HEK293 (cell line): ENCODE data around the gene TANC1.

Experiments used
- CTCF ChIA-PET: fragments of 350-600 bp; formaldehyde crosslinking; extraction: SDS; loops from one replicate; lab custom pipeline; 2021; ENCODE audit warnings: antibody characterized with exemption; lab: Yijun Ruan, JAX
- POLR2A ChIA-PET: fragments of 300-600 bp; formaldehyde crosslinking; extraction: SDS; loops from one replicate; lab custom pipeline; 2020; ENCODE audit warnings: antibody characterized with exemption, inconsistent platforms; lab: Yijun Ruan, JAX
- H3K27ac ChIP-seq: fragments of 200-500 bp; sonication (Bioruptor generic); 2 replicates; pipeline ENCODE4 v1.5.1; 2014; ENCODE audit warnings: low read depth, low read length, control low read depth, inconsistent platforms; ENCODE audit errors: extremely low read depth
- H3K36me3 ChIP-seq, 2 experiments: fragments of 200-500 bp in 1 of 2; sonication (Bioruptor generic) in 1 of 2; 1 replicate in 1 of 2; 2 replicates in 1 of 2; pipeline ENCODE4 v1.5.1; 2014 to 2017; ENCODE audit warnings: inconsistent platforms in 2 of 2, low read length in 2 of 2; ENCODE audit not compliant: control insufficient read depth in 2 of 2, insufficient read depth in 1 of 2
- H3K4me1 ChIP-seq: fragments of 200-500 bp; sonication (Bioruptor generic); 2 replicates; pipeline ENCODE4 v1.5.1; 2014; ENCODE audit warnings: mild to moderate bottlenecking, low read length, inconsistent platforms; ENCODE audit not compliant: control insufficient read depth, insufficient read depth
- H3K4me3 ChIP-seq: 2 replicates; pipeline ENCODE4 v1.5.1; 2011; ENCODE audit warnings: low read depth, mild to moderate bottlenecking, control low read depth, low read length, moderate library complexity
- H3K9me3 ChIP-seq: fragments of 200-500 bp; sonication (Bioruptor generic); 2 replicates; pipeline ENCODE4 v1.5.1; 2014; ENCODE audit warnings: low read depth, low read length, inconsistent platforms; ENCODE audit not compliant: control insufficient read depth, insufficient read depth
- BCL6B ChIP-seq: fragments of 450-650 bp; formaldehyde crosslinking; IDR thresholded peaks from 2 replicates; pipeline ENCODE4 v1.5.1; 2017; ENCODE audit warnings: missing biosample characterization, missing genetic modification characterization
- GLI4 ChIP-seq: fragments of 450-650 bp; formaldehyde crosslinking; IDR thresholded peaks from 2 replicates; pipeline ENCODE4 v1.5.1; 2016; ENCODE audit warnings: missing biosample characterization, missing genetic modification characterization
- GLIS2 ChIP-seq: fragments of 450-650 bp; formaldehyde crosslinking; IDR thresholded peaks from 2 replicates; pipeline ENCODE4 v1.5.1; 2016; ENCODE audit warnings: missing biosample characterization, missing genetic modification characterization
- KLF1 ChIP-seq: fragments of 450-650 bp; formaldehyde crosslinking; IDR thresholded peaks from 2 replicates; pipeline ENCODE4 v1.5.1; 2016; ENCODE audit warnings: missing biosample characterization, missing genetic modification characterization
- KLF10 ChIP-seq: fragments of 450-650 bp; IDR thresholded peaks from 2 replicates; pipeline ENCODE4 v1.5.1; 2018; ENCODE audit warnings: missing biosample characterization, mild to moderate bottlenecking, missing genetic modification characterization
- MEIS1 ChIP-seq: sonication (generic); formaldehyde crosslinking; IDR thresholded peaks from 2 replicates; pipeline ENCODE4 v1.8.1; 2022; ENCODE audit warnings: missing genetic modification reagents, mild to moderate bottlenecking, borderline replicate concordance
- PRDM2 ChIP-seq: fragments of 450-650 bp; formaldehyde crosslinking; IDR thresholded peaks from 2 replicates; pipeline ENCODE4 v1.5.1; 2016; ENCODE audit warnings: missing biosample characterization, missing genetic modification characterization, borderline replicate concordance
- TCF7L2 ChIP-seq: IDR thresholded peaks from 2 replicates; pipeline ENCODE4 v1.6.1; 2011; ENCODE audit warnings: low read depth, mild to moderate bottlenecking, inconsistent platforms, low read length, moderate library complexity, borderline replicate concordance
- ZBTB6 ChIP-seq: fragments of 450-650 bp; formaldehyde crosslinking; IDR thresholded peaks from 2 replicates; pipeline ENCODE4 v1.5.1; 2017; ENCODE audit warnings: missing biosample characterization, missing genetic modification characterization
- ZBTB7A ChIP-seq: fragments of 450-650 bp; formaldehyde crosslinking; IDR thresholded peaks from 2 replicates; pipeline ENCODE4 v1.5.1; 2016; ENCODE audit warnings: low read depth, missing biosample characterization, missing genetic modification characterization
- ZNF112 ChIP-seq: fragments of 450-650 bp; formaldehyde crosslinking; IDR thresholded peaks from 2 replicates; pipeline ENCODE4 v1.5.0; 2017; ENCODE audit warnings: missing biosample characterization, missing genetic modification characterization
- ZNF18 ChIP-seq: fragments of 450-650 bp; formaldehyde crosslinking; IDR thresholded peaks from 2 replicates; pipeline ENCODE4 v1.5.1; 2016; ENCODE audit warnings: missing biosample characterization, missing genetic modification characterization
- ZNF398 ChIP-seq: fragments of 450-650 bp; formaldehyde crosslinking; IDR thresholded peaks from 2 replicates; pipeline ENCODE4 v1.5.1; 2017; ENCODE audit warnings: missing biosample characterization, missing genetic modification characterization
- ZNF513 ChIP-seq: fragments of 450-650 bp; IDR thresholded peaks from 2 replicates; pipeline ENCODE4 v1.5.1; 2018; ENCODE audit warnings: missing biosample characterization, missing genetic modification characterization
- ZNF548 ChIP-seq: fragments of 450-650 bp; formaldehyde crosslinking; IDR thresholded peaks from 2 replicates; pipeline ENCODE4 v1.5.1; 2016; ENCODE audit warnings: missing biosample characterization, missing genetic modification characterization
- ZNF555 ChIP-seq: fragments of 450-650 bp; formaldehyde crosslinking; conservative IDR thresholded peaks from 2 replicates; pipeline ENCODE4 v1.5.1; 2017; ENCODE audit warnings: missing biosample characterization, mild to moderate bottlenecking, missing genetic modification characterization, inconsistent platforms
- ZNF596 ChIP-seq: fragments of 450-650 bp; IDR thresholded peaks from 2 replicates; pipeline ENCODE4 v1.5.0; 2018; ENCODE audit warnings: missing biosample characterization, mild to moderate bottlenecking, missing genetic modification characterization, moderate library complexity
- ZNF747 ChIP-seq: fragments of 450-650 bp; formaldehyde crosslinking; IDR thresholded peaks from 2 replicates; pipeline ENCODE4 v1.5.1; 2016; ENCODE audit warnings: missing biosample characterization, missing genetic modification characterization
- ZSCAN5A ChIP-seq: fragments of 450-650 bp; formaldehyde crosslinking; IDR thresholded peaks from 2 replicates; pipeline ENCODE4 v1.5.1; 2016; ENCODE audit warnings: missing biosample characterization, missing genetic modification characterization

Gene TANC1

GRCh38 chr2:159046966-159047365 is 78.5 kb downstream of the TANC1 start (continued):
- TF ChIP-seq ZNF398 (peak; percentile 67), ZNF747 (tag by site-specific recombination) (no peak), ZNF596 (tag by site-specific recombination) (no peak)

GRCh38 chr2:159050426-159050825 is 82.0 kb downstream of the TANC1 start:
- CTCF ChIA-PET, result interaction anchor here (0.6 to 2.3 kb wide), 3 partner anchors 16 to 68 kb away, joined by 4 to 7 read pairs (median 4); no protein-coding TSS in a partner anchor
- Histone ChIP-seq H3K4me1 (peaks cover 11% of the 10 kb centered on the region), H3K27ac (no peak overlapping the region), H3K9me3 (no peaks in the 10 kb centered on the region), H3K4me3 (no peak overlapping the region), H3K36me3 (no peaks in the 10 kb centered on the region)
- TF ChIP-seq PRDM2, result no peak
- no peak for TF ChIP-seq TCF7L2
- TF ChIP-seq GLIS2, result no peak
- no peak for TF ChIP-seq MEIS1 (CRISPR knock-in tag)
- TF ChIP-seq KLF1 (tag by site-specific recombination), result no peak
- no peak for TF ChIP-seq ZNF555
- TF ChIP-seq ZNF18 (tag by site-specific recombination), result no peak
- no peak for TF ChIP-seq ZSCAN5A
- POLR2A ChIA-PET, result no interaction called here

GRCh38 chr2:159051133-159051532 is 82.7 kb downstream of the TANC1 start:
- H3K36me3 ChIP-seq, result no peaks in the 10 kb centered on the region
- peaks cover 8% of the 10 kb centered on the region for H3K4me1 ChIP-seq
- no peak overlapping the region for H3K4me3 ChIP-seq
- H3K27ac ChIP-seq, result no peak overlapping the region
- no peaks in the 10 kb centered on the region for H3K9me3 ChIP-seq
- CTCF ChIA-PET, result interaction anchor here (0.6 to 2.3 kb wide), 3 partner anchors 17 to 154 kb away, joined by 3 to 7 read pairs (median 4); no protein-coding TSS in a partner anchor
- POLR2A ChIA-PET, result no interaction called here
- no peak for TF ChIP-seq ZNF112 (tag by site-specific recombination)
- TF ChIP-seq KLF10 (tag by site-specific recombination), result no peak
- no peak for TF ChIP-seq ZNF548 (tag by site-specific recombination)
- no peak for TF ChIP-seq ZBTB7A (tag by site-specific recombination)
- no peak for TF ChIP-seq GLI4 (tag by site-specific recombination)
- TF ChIP-seq ZBTB6 (tag by site-specific recombination), result no peak
- TF ChIP-seq BCL6B (tag by site-specific recombination), result no peak
- TF ChIP-seq ZNF513 (tag by site-specific recombination), result no peak
